Epithelial cell of esophagus (primary cell): Measurements from ENCODE around the gene OR6P1.

Experiments
- DNase-seq: peaks from one replicate; pipeline ENCODE4 v3.0.0; 2010; ENCODE audit warnings: low read depth
- H3K4me3 ChIP-seq: 2 replicates; pipeline ENCODE4 v1.5.1; 2011; ENCODE audit warnings: mild to moderate bottlenecking, low read length, control low read depth
- CTCF ChIP-seq: IDR thresholded peaks from 2 replicates; pipeline ENCODE4 v1.5.1; 2011; ENCODE audit warnings: low read depth, mild to moderate bottlenecking, low read length, control low read depth, inconsistent platforms; ENCODE audit not compliant: insufficient read depth; ENCODE audit errors: missing control alignments

Gene OR6P1

GRCh38 chr1:158570480-158570879, at the start of gene OR6P1:
Gene OR6P1, minus strand, starts transcription at chr1:158570580. Its CDS starts 6,976 bp downstream, at chr1:158563604.
- no peak for DNase-seq
- no peak for TF ChIP-seq CTCF
- no peak within 1 kb of the TSS for H3K4me3 ChIP-seq

GRCh38 chr1:158613764-158614163, 43.4 kb upstream of the OR6P1 start:
- no peak for TF ChIP-seq CTCF
- no peak overlapping the region for H3K4me3 ChIP-seq
- no peak for DNase-seq

- peak; percentile 24 for DNase-seq
- H3K4me3 ChIP-seq, result no peak overlapping the region
- no peak for TF ChIP-seq CTCF
These were observed 41.5 kb upstream of the OR6P1 start for GRCh38 chr1:158611916-158612315.

GRCh38 chr1:158607296-158607695, 36.9 kb upstream of the OR6P1 start:
- TF ChIP-seq CTCF, result no peak
- no peak overlapping the region for H3K4me3 ChIP-seq
- no peak for DNase-seq

GRCh38 chr1:158604968-158605367, 34.6 kb upstream of the OR6P1 start, which contains the start of gene OR10Z1:
Gene OR10Z1, plus strand, starts transcription at chr1:158605268. Its CDS starts 1,171 bp downstream, at chr1:158606439.
- no peak for DNase-seq
- no peak for TF ChIP-seq CTCF
- H3K4me3 ChIP-seq, result no peak within 1 kb of the TSS

GRCh38 chr1:158600735-158601134, 30.4 kb upstream of the OR6P1 start:
- no peak overlapping the region for H3K4me3 ChIP-seq
- DNase-seq, result no peak
- no peak for TF ChIP-seq CTCF

- no peak for DNase-seq
- no peak for TF ChIP-seq CTCF
- H3K4me3 ChIP-seq, result no peak overlapping the region
These were observed 16.6 kb upstream of the OR6P1 start for GRCh38 chr1:158586942-158587341.
